ENCODE results near the gene MKI67.
"Not testable (repeated sequence)": the region's sequence is repeated elsewhere in the genome, so short reads cannot be mapped to it uniquely, and the experiment has no call there.

Gene MKI67

GRCh38 chr10:128150561-128150960, 24.3 kb upstream of the MKI67 start:
- no peak for DNase-seq

- DNase-seq, result peak in 45 of 51 donors; percentile 3 to 77 (median 38)
Observed at GRCh38 chr10:128150045-128150493, 23.8 kb upstream of the MKI67 start.

- DNase-seq, result no peak
Observed at GRCh38 chr10:128149267-128150014, 23.2 kb upstream of the MKI67 start.

DNA sequence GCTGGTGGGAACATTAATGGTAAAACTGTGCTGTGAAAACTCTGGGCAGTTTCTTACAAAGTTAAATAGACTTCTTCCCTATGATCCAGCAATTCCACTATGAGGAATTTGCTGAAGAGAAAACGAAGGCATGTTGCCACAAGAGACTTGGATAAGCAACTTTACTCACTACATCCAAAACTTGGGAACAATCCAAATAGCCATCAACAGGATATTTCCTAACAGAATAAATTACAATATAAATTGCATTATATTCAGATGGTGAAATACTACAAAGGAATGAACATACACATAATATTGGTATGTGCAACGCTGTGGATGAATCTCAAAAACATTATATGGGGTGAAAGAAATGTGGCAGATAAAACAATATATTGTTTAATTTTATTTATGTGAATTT, 21.4 kb upstream of the MKI67 start:
- DNase-seq, result no peak

DNA sequence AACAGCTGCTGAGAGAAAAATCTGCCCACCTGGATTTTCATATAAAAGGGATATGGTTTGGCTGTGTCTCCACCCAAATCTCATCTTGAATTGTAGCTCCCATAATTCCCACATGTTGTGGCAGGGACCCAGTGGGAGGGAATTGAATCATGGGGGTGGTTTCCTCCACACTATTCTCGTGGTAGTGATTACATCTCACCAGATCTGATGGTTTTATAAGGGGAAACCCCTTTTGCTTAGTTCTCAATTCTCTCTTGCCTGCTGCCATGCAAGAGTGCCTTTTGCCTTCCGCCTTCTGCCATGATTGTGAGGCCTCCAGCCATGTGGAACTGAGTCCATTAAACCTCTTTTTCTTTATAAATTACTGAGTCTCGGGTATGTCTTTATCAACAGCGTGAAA, 20.8 kb upstream of the MKI67 start:
- no peak for DNase-seq

GRCh38 chr10:128144547-128144946, 18.3 kb upstream of the MKI67 start:
- no peak for DNase-seq

- DNase-seq, result no peak
Observed at GRCh38 chr10:128143531-128143930, 17.3 kb upstream of the MKI67 start.

GRCh38 chr10:128140425-128140824, 14.2 kb upstream of the MKI67 start:
- no peak for DNase-seq

DNA sequence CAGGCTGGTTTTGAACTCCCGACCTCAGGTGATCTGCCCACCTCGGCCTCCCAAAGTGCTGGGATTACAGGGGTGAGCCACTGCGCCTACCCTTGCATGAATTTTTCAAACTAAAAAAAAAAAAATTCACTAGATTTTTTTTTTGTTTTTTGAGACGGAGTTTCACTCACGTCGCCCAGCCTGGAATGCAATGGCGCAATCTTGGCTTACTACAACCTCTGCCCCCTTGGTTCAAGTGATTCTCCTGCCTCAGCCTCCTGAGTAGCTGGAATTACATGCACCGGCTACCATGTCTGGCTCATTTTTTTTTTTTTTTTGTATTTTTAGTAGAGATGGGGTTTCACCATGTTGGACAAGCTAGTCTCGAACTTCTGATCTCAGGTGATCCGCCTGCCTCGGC, 12.2 kb upstream of the MKI67 start:
- not testable (repeated sequence) for DNase-seq

- DNase-seq, result no peak
Observed at GRCh38 chr10:128137877-128138276, 11.7 kb upstream of the MKI67 start.

DNA sequence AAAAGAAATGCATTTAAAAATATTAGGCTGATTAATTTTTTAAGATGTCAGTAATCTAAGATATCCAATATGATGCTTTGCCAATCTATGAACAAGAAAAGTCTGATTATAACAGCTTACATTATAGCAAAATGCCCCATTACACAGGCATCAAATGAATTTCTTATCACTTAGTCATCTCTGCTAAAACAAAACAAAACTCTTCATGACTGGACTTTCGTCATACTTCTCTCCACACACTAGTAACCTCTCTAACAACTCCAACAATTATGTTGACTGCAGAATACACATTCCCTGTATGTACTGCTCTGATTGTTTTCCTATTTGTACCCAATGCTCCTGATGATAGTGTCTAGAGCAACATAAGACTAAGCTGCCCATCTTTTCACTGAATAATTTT, 3.8 kb upstream of the MKI67 start:
- DNase-seq, result no peak

DNA sequence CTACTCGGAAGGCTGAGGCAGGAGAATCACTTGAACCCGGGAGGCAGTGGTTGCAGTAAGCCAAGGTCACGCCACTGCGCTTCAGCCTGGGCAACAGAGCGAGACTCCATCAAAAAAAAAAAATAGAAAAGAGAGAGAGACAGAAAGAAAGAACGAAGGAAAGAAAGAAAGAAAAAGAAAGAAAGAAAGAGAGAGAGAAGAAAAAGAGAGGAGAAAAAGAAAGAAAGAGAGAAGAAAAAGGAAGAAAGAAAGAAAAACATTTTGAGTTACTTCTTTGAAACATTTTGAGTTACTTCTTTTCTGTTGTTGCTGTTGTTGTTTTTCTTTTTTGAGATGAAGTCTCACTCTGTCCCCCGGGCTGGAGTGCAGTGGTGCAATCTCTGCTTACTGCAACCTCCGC, 2.4 kb upstream of the MKI67 start:
- DNase-seq, result no peak

DNA sequence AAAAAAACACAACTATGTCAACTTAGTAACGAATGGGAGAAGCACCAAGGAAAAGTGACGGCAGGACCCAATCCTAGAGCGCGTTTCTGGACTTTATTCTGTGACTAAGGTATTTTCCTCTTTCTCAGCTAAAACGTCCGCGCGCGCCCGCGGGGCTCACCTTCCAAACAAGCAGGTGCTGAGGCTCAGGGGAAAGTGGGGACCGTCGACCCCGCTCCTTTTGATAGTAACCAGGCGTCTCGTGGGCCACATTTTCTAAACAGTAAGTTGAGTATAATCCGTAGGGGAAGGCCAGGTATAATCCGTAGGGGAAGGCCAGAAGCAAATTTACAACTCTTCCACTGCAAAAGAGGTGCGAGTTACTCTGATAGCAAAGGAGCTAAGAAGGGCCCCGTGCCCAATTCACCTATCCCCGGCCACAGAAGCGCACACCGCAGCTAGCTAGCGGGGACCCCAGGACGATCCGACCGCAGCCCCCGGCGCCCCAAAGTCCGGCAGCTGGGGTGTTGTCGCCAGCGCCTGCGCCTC, 743 bp downstream of the MKI67 start:
- DNase-seq, result no peak

DNA sequence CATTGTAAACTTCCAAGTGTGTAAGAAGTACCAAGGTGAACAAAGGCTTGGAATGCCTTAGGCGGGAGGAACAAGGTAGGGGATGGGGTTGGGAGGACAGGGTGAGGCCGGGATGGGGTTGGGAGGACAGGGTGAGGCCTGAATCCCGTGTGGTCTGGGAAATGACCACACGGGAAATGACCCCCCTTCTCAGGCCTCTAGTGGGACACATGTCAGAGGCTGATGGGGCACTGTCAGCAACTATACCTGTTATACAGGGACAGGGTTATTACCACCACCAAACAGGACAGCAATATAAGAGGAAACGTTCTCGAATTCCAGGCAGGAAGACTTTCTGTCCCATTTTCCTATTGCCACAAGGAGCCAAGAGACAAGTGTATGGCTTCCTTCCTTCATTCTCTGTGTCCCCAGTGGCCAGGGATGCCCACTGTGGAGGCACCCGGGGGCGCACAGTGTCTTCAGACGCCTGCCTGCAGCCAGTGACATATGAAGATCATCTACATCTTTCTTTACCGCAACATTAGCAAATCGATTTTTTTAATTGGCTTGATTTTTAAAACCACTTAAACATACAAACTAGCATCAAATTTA, 1.3 kb downstream of the MKI67 start:
- DNase-seq, result no peak

GRCh38 chr10:128123846-128124245, 2.4 kb downstream of the MKI67 start:
- DNase-seq, result no peak

- no peak for DNase-seq
Observed at GRCh38 chr10:128122931-128123330, 3.3 kb downstream of the MKI67 start.

- no peak for DNase-seq
Observed at GRCh38 chr10:128121750-128122412, 4.3 kb downstream of the MKI67 start.

- no peak for DNase-seq
Observed at GRCh38 chr10:128116851-128117615, 9.2 kb downstream of the MKI67 start.

DNA sequence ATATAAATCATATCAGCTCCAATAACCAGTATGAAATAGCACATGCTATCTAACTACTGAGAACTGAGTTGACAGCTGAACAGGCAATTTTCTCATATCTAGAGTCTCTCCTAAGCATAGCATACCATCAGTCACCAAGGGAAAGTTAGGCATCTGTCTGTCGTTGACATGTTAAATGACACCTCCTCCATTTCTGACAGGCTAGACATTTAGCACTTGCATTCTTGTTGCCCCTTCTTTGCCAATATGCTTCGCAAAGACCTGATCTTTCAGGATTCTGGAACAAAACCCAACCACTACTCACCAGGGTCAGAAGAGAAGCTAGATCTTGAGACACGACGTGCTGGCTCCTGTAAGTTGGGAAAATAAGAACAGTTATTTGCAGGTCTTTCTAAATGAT, 10.0 kb downstream of the MKI67 start:
- DNase-seq, result no peak

DNA sequence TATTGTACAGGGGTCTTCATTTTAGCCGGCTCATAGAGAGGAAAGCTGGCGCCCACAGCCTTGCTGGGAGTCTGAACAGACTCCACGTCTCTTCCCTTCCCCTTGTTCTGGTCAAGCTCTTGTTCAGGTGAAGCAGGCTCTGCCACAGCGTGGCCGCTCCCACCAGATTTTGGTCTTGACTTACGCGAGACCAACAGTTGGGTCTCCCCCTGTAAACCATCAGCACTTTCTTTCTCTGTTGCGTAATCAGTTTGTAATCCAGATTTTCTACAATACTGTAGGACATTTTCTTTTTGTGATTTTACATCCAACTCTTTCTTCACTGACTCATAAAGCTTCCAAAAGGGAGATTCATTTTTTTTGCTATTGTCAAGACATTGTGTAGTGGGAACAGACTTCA, 10.9 kb downstream of the MKI67 start:
- no peak for DNase-seq

GRCh38 chr10:128114901-128115300, 11.3 kb downstream of the MKI67 start:
- no peak for DNase-seq

- DNase-seq, result no peak
Observed at GRCh38 chr10:128113026-128113425, 13.2 kb downstream of the MKI67 start.

Data from hypothalamus (tissue), 51 donors.